GM19372 (cell line): ENCODE measurements around the gene MXRA5.
"Not testable (repeated sequence)": the region's sequence is repeated elsewhere in the genome, so short reads cannot be mapped to it uniquely, and the experiment has no call there.

Experiments used
- ATAC-seq: cut with Tn5 transposase; IDR thresholded peaks from one replicate; pipeline ENCODE4 v1.9.1; 2021; ENCODE audit warnings: mild to moderate bottlenecking, low read depth, moderate library complexity; ENCODE audit not compliant: unreplicated experiment

MXRA5 gene

GRCh38 chrX:3346501-3347259 is at the start of gene MXRA5:
TSS of gene MXRA5 (minus strand) at chrX:3346652. CDS start at chrX:3343833, 2,819 bp downstream.
- ATAC-seq: no peak

- ATAC-seq: no peak
These were observed 47.2 kb upstream of the MXRA5 start for GRCh38 chrX:3393581-3394111.

- no peak for ATAC-seq
These were observed 46.7 kb upstream of the MXRA5 start for GRCh38 chrX:3393178-3393577.

GRCh38 chrX:3388457-3388856 is 42.0 kb upstream of the MXRA5 start:
- no peak for ATAC-seq

GRCh38 chrX:3384327-3384726 is 37.9 kb upstream of the MXRA5 start:
- ATAC-seq: no peak

- ATAC-seq: no peak
These were observed 34.2 kb upstream of the MXRA5 start for GRCh38 chrX:3380603-3381002.

GRCh38 chrX:3379111-3379510 is 32.7 kb upstream of the MXRA5 start:
- no peak for ATAC-seq

GRCh38 chrX:3378156-3378555 is 31.7 kb upstream of the MXRA5 start:
- ATAC-seq: no peak

- ATAC-seq: no peak
These were observed 31.1 kb upstream of the MXRA5 start for GRCh38 chrX:3377560-3377959.

GRCh38 chrX:3375878-3376508 is 29.5 kb upstream of the MXRA5 start:
- not testable (repeated sequence) for ATAC-seq

- no peak for ATAC-seq
These were observed 27.8 kb upstream of the MXRA5 start for GRCh38 chrX:3374108-3374800.

- no peak for ATAC-seq
These were observed 24.7 kb upstream of the MXRA5 start for GRCh38 chrX:3371163-3371562.

- ATAC-seq: no peak
These were observed 24.2 kb upstream of the MXRA5 start for GRCh38 chrX:3370656-3371055.

- ATAC-seq: no peak
These were observed 16.5 kb upstream of the MXRA5 start for GRCh38 chrX:3362956-3363355.

- ATAC-seq: no peak
These were observed 14.4 kb upstream of the MXRA5 start for GRCh38 chrX:3360881-3361280.

- not testable (repeated sequence) for ATAC-seq
These were observed 6.3 kb upstream of the MXRA5 start for GRCh38 chrX:3352741-3353140.

GRCh38 chrX:3351276-3351675 is 4.8 kb upstream of the MXRA5 start:
- no peak for ATAC-seq

- no peak for ATAC-seq
These were observed 1.7 kb upstream of the MXRA5 start for GRCh38 chrX:3348191-3348590.

GRCh38 chrX:3345281-3346191 is 916 bp downstream of the MXRA5 start:
- ATAC-seq: no peak

GRCh38 chrX:3343569-3343968 is 2.9 kb downstream of the MXRA5 start:
- not testable (repeated sequence) for ATAC-seq
